GM12891 (cell line): Measurements from ENCODE around the gene PACSIN3.

Experiments
- PAX5 ChIP-seq: IDR thresholded peaks from 2 replicates; pipeline ENCODE4 v1.6.1; 2011; ENCODE audit warnings: low read length, moderate library complexity, mild to moderate bottlenecking; ENCODE audit not compliant: insufficient read depth, severe bottlenecking
- POLR2A ChIP-seq: IDR thresholded peaks from 2 replicates; pipeline ENCODE4 v1.6.1; 2011; ENCODE audit warnings: low read depth, low read length, control low read depth
- POLR2AphosphoS5 ChIP-seq: IDR thresholded peaks from 2 replicates; pipeline ENCODE4 v1.6.1; 2011; ENCODE audit warnings: low read depth, low read length, control low read depth
- POU2F2 ChIP-seq: IDR thresholded peaks from 2 replicates; pipeline ENCODE4 v1.6.1; 2011; ENCODE audit warnings: low read depth, mild to moderate bottlenecking, control low read depth, low read length, moderate library complexity
- TAF1 ChIP-seq: IDR thresholded peaks from 2 replicates; pipeline ENCODE4 v1.6.1; 2011; ENCODE audit warnings: low read depth, low read length, control low read depth

- TF ChIP-seq POLR2AphosphoS5 (no peak), POLR2A (no peak), TAF1 (no peak), PAX5 (no peak), POU2F2 (no peak)
Observed at GRCh38 chr11:47208628-47209027, 22.4 kb upstream of the PACSIN3 start.
